ENCODE results near the gene MED13. TPM values are rescaled to one million over a fixed set of nuclear protein-coding genes. Genes with fewer than 3 reads are reported as not detected.

The MED13 gene
- total RNA-seq, 1 donor from 2014 or later: 54.8 TPM

DNA sequence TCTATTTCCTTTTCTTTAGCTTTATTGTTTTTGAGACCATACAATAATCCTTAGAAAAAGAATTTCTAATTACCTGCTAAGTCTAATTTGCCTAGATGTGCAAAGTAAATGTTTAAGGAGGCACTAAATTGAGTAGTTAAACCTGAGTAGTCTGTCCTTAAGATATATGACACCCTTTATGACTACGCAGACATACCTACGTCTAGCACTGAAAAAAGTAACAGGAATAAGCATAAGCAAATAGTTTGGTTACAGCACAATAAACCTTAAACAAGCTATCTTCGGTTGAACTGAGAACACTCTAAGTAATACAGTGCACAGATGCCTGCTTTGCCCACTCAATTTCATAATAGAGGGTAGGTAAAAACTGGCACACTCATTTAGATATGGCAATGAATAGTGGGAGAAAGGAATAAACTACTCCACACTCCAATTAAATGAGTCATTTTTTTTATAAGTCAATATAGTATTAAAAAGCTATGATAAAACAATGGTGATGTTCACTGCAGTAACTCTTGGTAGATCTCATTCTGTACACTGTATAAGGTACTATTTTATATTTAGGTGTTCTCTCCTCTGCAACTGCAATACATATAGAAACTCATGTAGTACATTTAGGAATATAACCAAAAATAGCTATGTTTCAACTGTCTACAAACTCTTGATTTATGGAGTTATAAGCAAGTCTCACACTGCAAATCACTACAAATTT lies 117.6 kb downstream of the MED13 start:
- H3K27me3 Mint-ChIP-seq (ENCODE audit: low read depth): no peaks in the 10 kb centered on the region
- H3K36me3 Mint-ChIP-seq (ENCODE audit: low read depth): peaks cover 4% of the 10 kb centered on the region
- DNase-seq (ENCODE audit: low read depth, low spot score): no peak
- H3K27ac Mint-ChIP-seq (ENCODE audit: unreplicated experiment): no peak overlapping the region
- no peak overlapping the region for H3K4me3 Mint-ChIP-seq
- TF ChIP-seq, protein P1, sequence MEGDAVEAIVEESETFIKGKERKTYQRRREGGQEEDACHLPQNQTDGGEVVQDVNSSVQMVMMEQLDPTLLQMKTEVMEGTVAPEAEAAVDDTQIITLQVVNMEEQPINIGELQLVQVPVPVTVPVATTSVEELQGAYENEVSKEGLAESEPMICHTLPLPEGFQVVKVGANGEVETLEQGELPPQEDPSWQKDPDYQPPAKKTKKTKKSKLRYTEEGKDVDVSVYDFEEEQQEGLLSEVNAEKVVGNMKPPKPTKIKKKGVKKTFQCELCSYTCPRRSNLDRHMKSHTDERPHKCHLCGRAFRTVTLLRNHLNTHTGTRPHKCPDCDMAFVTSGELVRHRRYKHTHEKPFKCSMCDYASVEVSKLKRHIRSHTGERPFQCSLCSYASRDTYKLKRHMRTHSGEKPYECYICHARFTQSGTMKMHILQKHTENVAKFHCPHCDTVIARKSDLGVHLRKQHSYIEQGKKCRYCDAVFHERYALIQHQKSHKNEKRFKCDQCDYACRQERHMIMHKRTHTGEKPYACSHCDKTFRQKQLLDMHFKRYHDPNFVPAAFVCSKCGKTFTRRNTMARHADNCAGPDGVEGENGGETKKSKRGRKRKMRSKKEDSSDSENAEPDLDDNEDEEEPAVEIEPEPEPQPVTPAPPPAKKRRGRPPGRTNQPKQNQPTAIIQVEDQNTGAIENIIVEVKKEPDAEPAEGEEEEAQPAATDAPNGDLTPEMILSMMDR (conservative IDR thresholded peaks at IDR 0.05): no peak
- no peaks in the 10 kb centered on the region for H3K9me3 Mint-ChIP-seq
- no peaks in the 10 kb centered on the region for H3K4me1 Mint-ChIP-seq

DNA sequence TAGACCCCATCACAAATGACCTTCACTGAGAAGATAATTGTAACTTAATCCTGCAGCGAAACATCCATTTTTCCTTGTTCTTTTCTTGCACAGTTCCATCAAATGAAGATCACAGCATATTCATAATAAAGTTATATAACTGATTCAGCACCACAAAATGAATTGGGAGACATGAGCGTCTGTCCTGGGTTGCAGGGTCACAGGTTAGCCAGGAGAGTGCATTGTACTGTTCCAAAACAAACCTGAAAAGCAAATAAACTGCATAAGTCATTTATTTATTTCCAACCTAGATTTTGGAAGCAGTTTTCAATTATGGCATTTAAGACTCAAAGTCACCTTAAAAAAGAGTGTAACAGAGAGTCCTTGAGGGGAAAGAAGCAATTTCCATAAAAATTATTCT lies 118.7 kb downstream of the MED13 start:
- H3K4me3 Mint-ChIP-seq: no peak overlapping the region
- H3K4me1 Mint-ChIP-seq: no peaks in the 10 kb centered on the region
- H3K9me3 Mint-ChIP-seq: no peaks in the 10 kb centered on the region
- no peaks in the 10 kb centered on the region for H3K27me3 Mint-ChIP-seq (ENCODE audit: low read depth)
- peaks cover 4% of the 10 kb centered on the region for H3K36me3 Mint-ChIP-seq (ENCODE audit: low read depth)
- TF ChIP-seq, protein P1 (conservative IDR thresholded peaks at IDR 0.05): no peak
- DNase-seq (ENCODE audit: low read depth, low spot score): no peak
- no peak overlapping the region for H3K27ac Mint-ChIP-seq (ENCODE audit: unreplicated experiment)

DNA sequence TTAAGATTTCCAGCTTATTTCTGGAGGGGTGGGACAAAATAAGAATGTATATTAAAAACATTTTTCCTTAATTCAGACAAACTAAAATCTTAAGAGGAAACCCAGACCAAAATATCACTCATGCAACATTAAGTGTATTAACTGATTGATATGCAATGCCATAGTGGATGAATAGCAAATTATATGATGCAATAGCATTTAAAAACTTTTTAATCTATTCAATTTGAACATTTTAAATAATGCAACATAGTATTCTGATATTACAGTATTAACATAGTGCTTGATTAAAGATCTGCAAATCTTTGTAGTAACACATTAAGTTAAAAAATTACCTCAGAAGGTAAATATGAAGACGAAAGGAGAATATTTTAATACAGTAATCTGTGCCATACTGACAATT lies 122.0 kb downstream of the MED13 start:
- no peaks in the 10 kb centered on the region for H3K4me1 Mint-ChIP-seq
- TF ChIP-seq, protein P1 (conservative IDR thresholded peaks at IDR 0.05): no peak

DNA sequence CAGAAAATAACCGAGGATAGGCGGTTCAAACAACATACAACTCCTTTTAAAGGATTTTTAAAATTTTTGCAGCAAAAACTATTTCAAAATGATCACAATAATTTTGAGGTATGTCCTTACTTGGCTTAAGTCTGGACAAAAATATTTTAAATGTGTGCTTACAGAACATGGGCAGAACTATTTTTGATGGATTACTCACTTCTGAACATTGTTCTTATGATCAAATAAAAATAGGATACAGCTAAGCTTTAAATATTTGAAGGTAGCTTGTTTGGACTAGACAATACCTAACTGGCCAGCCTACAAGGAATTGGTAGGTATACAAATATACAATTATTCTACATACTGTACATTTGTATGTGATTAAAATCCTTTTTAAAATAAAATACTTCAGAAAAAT lies 123.0 kb downstream of the MED13 start:
- no peaks in the 10 kb centered on the region for H3K27me3 Mint-ChIP-seq (ENCODE audit: low read depth)
- no peaks in the 10 kb centered on the region for H3K36me3 Mint-ChIP-seq (ENCODE audit: low read depth)
- H3K4me1 Mint-ChIP-seq: no peaks in the 10 kb centered on the region
- DNase-seq (ENCODE audit: low read depth, low spot score): no peak
- H3K9me3 Mint-ChIP-seq: no peaks in the 10 kb centered on the region
- no peak overlapping the region for H3K27ac Mint-ChIP-seq (ENCODE audit: unreplicated experiment)
- H3K4me3 Mint-ChIP-seq: no peak overlapping the region
- TF ChIP-seq, protein P1 (conservative IDR thresholded peaks at IDR 0.05): no peak

More for the DNA sequence above, 122.0 kb downstream of the MED13 start:
- H3K9me3 Mint-ChIP-seq: no peaks in the 10 kb centered on the region
- no peak for DNase-seq (ENCODE audit: low read depth, low spot score)
- H3K36me3 Mint-ChIP-seq (ENCODE audit: low read depth): no peaks in the 10 kb centered on the region
- H3K4me3 Mint-ChIP-seq: no peak overlapping the region
- H3K27me3 Mint-ChIP-seq (ENCODE audit: low read depth): no peaks in the 10 kb centered on the region
- no peak overlapping the region for H3K27ac Mint-ChIP-seq (ENCODE audit: unreplicated experiment)

DNA sequence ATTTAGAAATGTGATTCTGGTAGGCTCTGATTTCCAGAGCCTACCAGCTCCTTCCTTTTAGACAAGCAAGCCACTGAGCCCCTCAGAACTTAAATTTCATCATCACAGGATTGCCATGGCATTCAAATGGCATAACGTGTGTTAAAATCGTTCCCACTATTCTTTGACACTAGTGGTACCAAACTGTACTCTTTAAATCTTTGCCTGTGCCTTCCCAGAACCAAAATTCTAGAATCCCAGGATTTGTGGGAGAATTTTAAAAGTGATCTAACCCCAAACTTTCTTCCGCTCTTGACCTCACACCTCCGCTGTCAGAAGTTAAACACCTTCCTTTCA lies 137.0 kb downstream of the MED13 start:
- peaks cover 4% of the 10 kb centered on the region for H3K27me3 Mint-ChIP-seq (ENCODE audit: low read depth)
- peak overlapping the region; percentile 94 for H3K4me3 Mint-ChIP-seq
- no peaks in the 10 kb centered on the region for H3K9me3 Mint-ChIP-seq
- TF ChIP-seq, protein P1 (conservative IDR thresholded peaks at IDR 0.05): no peak
- H3K27ac Mint-ChIP-seq (ENCODE audit: unreplicated experiment): peak overlapping the region; percentile 93
- no peak for DNase-seq (ENCODE audit: low read depth, low spot score)
- H3K36me3 Mint-ChIP-seq (ENCODE audit: low read depth): peaks cover 4% of the 10 kb centered on the region
- peaks cover 22% of the 10 kb centered on the region for H3K4me1 Mint-ChIP-seq

Data from neural crest cell (in vitro differentiated cells).